GM23338 (cell line): Measurements from ENCODE around the gene NUP98. TPM values are rescaled to one million over a fixed set of nuclear protein-coding genes. Genes with fewer than 3 reads are reported as not detected.
"Not testable (repeated sequence)": the region's sequence is repeated elsewhere in the genome, so short reads cannot be mapped to it uniquely, and the experiment has no call there.

Experiments used
- ATAC-seq: fragments of 200-7000 bp; cut with Tn5 transposase; 3 replicates; pipeline ENCODE4 v1.9.1; 2020
- DNase-seq: peaks from one replicate; pipeline ENCODE4 v3.0.0-alpha.2; 2015; ENCODE audit warnings: low spot score
- H2AFZ ChIP-seq: fragments of 200-600 bp; sonication (generic); 2 replicates; pipeline ENCODE4 v1.8.0; 2016; ENCODE audit warnings: antibody characterized with exemption, mild to moderate bottlenecking, moderate library complexity
- H3F3A ChIP-seq: fragments of 200-600 bp; sonication (generic); replicated peaks from 2 replicates; pipeline ENCODE4 v1.8.0; 2017; ENCODE audit warnings: antibody characterized with exemption, mixed run types, low read depth
- H3K27ac ChIP-seq: fragments of 200-600 bp; sonication (generic); 2 replicates; pipeline ENCODE4 v1.6.1; 2016; ENCODE audit warnings: low read depth
- H3K27me3 ChIP-seq: fragments of 200-600 bp; sonication (generic); 2 replicates; pipeline ENCODE4 v1.8.0; 2016; ENCODE audit warnings: mild to moderate bottlenecking, mixed run types, moderate library complexity; ENCODE audit not compliant: insufficient read depth
- H3K36me3 ChIP-seq: fragments of 200-600 bp; sonication (generic); 2 replicates; pipeline ENCODE4 v1.8.0; 2016; ENCODE audit warnings: mild to moderate bottlenecking; ENCODE audit not compliant: insufficient read depth
- H3K4me1 ChIP-seq: fragments of 200-600 bp; sonication (generic); 2 replicates; pipeline ENCODE4 v1.8.0; 2016; ENCODE audit warnings: mild to moderate bottlenecking, moderate library complexity; ENCODE audit not compliant: insufficient read depth
- H3K4me2 ChIP-seq: fragments of 200-600 bp; sonication (generic); 2 replicates; pipeline ENCODE4 v1.7.1; 2017; ENCODE audit warnings: mixed run types
- H3K4me3 ChIP-seq: fragments of 200-600 bp; sonication (generic); 2 replicates; pipeline ENCODE4 v1.6.1; 2016; ENCODE audit warnings: mixed run types
- H3K79me2 ChIP-seq: fragments of 200-600 bp; sonication (generic); replicated peaks from 2 replicates; pipeline ENCODE4 v1.8.0; 2017; ENCODE audit warnings: mild to moderate bottlenecking; ENCODE audit not compliant: insufficient read depth
- H3K9me2 ChIP-seq: fragments of 200-600 bp; sonication (generic); 2 replicates; pipeline ENCODE4 v1.8.0; 2017; ENCODE audit not compliant: insufficient read depth
- H4K20me1 ChIP-seq: fragments of 200-600 bp; sonication (generic); replicated peaks from 2 replicates; pipeline ENCODE4 v1.8.0; 2017; ENCODE audit warnings: mild to moderate bottlenecking; ENCODE audit not compliant: insufficient read depth
- H3K27ac Mint-ChIP-seq: 2 replicates; pipeline ENCODE4 v1.8.0; 2020; ENCODE audit warnings: inconsistent platforms, mild to moderate bottlenecking, moderate library complexity, mixed read lengths
- H3K27me3 Mint-ChIP-seq: 3 replicates; pipeline ENCODE4 v1.8.0; 2022; ENCODE audit warnings: low read depth, mild to moderate bottlenecking, moderate library complexity, mixed read lengths, inconsistent platforms; ENCODE audit not compliant: insufficient read depth, poor library complexity
- H3K36me3 Mint-ChIP-seq: 3 replicates; pipeline ENCODE4 v1.8.0; 2021; ENCODE audit warnings: low read depth, mild to moderate bottlenecking, inconsistent platforms, moderate library complexity, mixed read lengths
- H3K4me1 Mint-ChIP-seq: 3 replicates; pipeline ENCODE4 v1.8.0; 2020; ENCODE audit warnings: mild to moderate bottlenecking, inconsistent platforms, mixed read lengths
- H3K4me3 Mint-ChIP-seq: 3 replicates; pipeline ENCODE4 v1.8.0; 2021; ENCODE audit warnings: moderate library complexity, mild to moderate bottlenecking, inconsistent platforms, mixed read lengths
- H3K9me3 Mint-ChIP-seq: 3 replicates; pipeline ENCODE4 v1.8.0; 2020; ENCODE audit warnings: moderate library complexity, mild to moderate bottlenecking, inconsistent platforms, mixed read lengths
- CREB1 ChIP-seq: fragments of 250-450 bp; sonication (Bioruptor Pico); IDR thresholded peaks from 2 replicates; pipeline ENCODE4 v1.5.0; 2020; ENCODE audit warnings: low read depth, mild to moderate bottlenecking, moderate library complexity
- CTCF ChIP-seq, 2 experiments: fragments of 200-600 bp in 1 of 2; sonication (generic) in 1 of 2; conservative IDR thresholded peaks; 2 replicates each; pipeline versions ENCODE4 v1.5.1 to v1.6.1; 2016 to 2017; ENCODE audit warnings: antibody characterized with exemption in 2 of 2, low read depth in 2 of 2, mild to moderate bottlenecking in 2 of 2, moderate library complexity in 1 of 2
- JUNB ChIP-seq: IDR thresholded peaks from one replicate; pipeline ENCODE4 v1.6.1; 2016; ENCODE audit warnings: antibody characterized with exemption; ENCODE audit not compliant: unreplicated experiment
- NANOG ChIP-seq: IDR thresholded peaks from 2 replicates; pipeline ENCODE4 v1.6.1; 2016; ENCODE audit warnings: antibody characterized with exemption, borderline replicate concordance
- POLR2AphosphoS5 ChIP-seq: IDR thresholded peaks from 2 replicates; pipeline ENCODE4 v1.6.1; 2016; ENCODE audit warnings: antibody characterized with exemption, low read depth
- REST ChIP-seq: IDR thresholded peaks from one replicate; pipeline ENCODE4 v1.6.1; 2018; ENCODE audit warnings: antibody characterized with exemption; ENCODE audit not compliant: unreplicated experiment
- ZNF114 ChIP-seq: fragments of 250-450 bp; sonication (Bioruptor Pico); IDR thresholded peaks from 2 replicates; pipeline ENCODE4 v1.5.0; 2020; ENCODE audit warnings: mild to moderate bottlenecking, moderate library complexity
- ZNF331 ChIP-seq: fragments of 250-450 bp; sonication (Bioruptor Pico); IDR thresholded peaks from 2 replicates; pipeline ENCODE4 v1.5.0; 2020; ENCODE audit warnings: low read depth, mild to moderate bottlenecking, moderate library complexity
- ZNF462 ChIP-seq: fragments of 250-450 bp; sonication (Bioruptor Pico); IDR thresholded peaks from 2 replicates; pipeline ENCODE4 v1.5.0; 2020; ENCODE audit warnings: mild to moderate bottlenecking, moderate library complexity
- polyA plus RNA-seq: library from polyadenylated mRNA; unstranded; fragments of >200 nt; fragmentation: Nextera tagmentation; extraction: Ambion mirVana; gene quantifications from 2 replicates; pipeline ENCODE4 v1.2.1, GENCODE V29; 2016
- total RNA-seq: library from RNA; depleted of rRNA; stranded (reverse); fragments of >200 nt; shearing (Covaris generic); gene quantifications from 2 replicates; pipeline ENCODE4 v1.2.3, GENCODE V29; 2014

The NUP98 gene
- total and polyA plus RNA-seq, 2 experiments from 2014 or later, result 23.9 to 174 TPM

GRCh38 chr11:3655547-3655946 is 141.8 kb downstream of the NUP98 start:
- peaks cover 10% of the 10 kb centered on the region; the same call in 2 of the 3 replicates for H3K9me3 Mint-ChIP-seq
- TF ChIP-seq CTCF (conservative IDR thresholded peaks at IDR 0.05; ENCODE audit: low read depth in 2 of 2), result no peak
- no peak for TF ChIP-seq CREB1 (CRISPR knock-in tag)
- no peak for TF ChIP-seq ZNF331
- TF ChIP-seq ZNF462 (CRISPR knock-in tag), result no peak
- TF ChIP-seq ZNF114 (CRISPR knock-in tag), result no peak
- TF ChIP-seq NANOG, result no peak
- TF ChIP-seq REST, result no peak
- no peak for TF ChIP-seq JUNB
- no peak for TF ChIP-seq POLR2AphosphoS5
- ATAC-seq, result peak; percentile 40; the same call in 2 of the 3 replicates
- no peaks in the 10 kb centered on the region for H3F3A ChIP-seq
- H3K27me3 ChIP-seq, result no peaks in the 10 kb centered on the region
- no peak overlapping the region for H3K4me3 Mint-ChIP-seq
- H3K4me1 Mint-ChIP-seq, result no peaks in the 10 kb centered on the region
- no peaks in the 10 kb centered on the region; the same call in 1 of the 2 replicates for H3K9me2 ChIP-seq
- peaks cover 8% of the 10 kb centered on the region for H3K27me3 Mint-ChIP-seq
- H3K4me1 ChIP-seq, result no peaks in the 10 kb centered on the region
- no peak overlapping the region for H3K4me2 ChIP-seq
- H3K4me3 ChIP-seq, result no peak overlapping the region
- H3K79me2 ChIP-seq, result no peaks in the 10 kb centered on the region
- peak overlapping the region; percentile 38; the same call in 1 of the 2 replicates for H2AFZ ChIP-seq
- no peak overlapping the region for H3K27ac Mint-ChIP-seq
- H3K36me3 Mint-ChIP-seq, result no peaks in the 10 kb centered on the region; the same call in 2 of the 3 replicates
- no peaks in the 10 kb centered on the region for H3K36me3 ChIP-seq
- no peak overlapping the region for H3K27ac ChIP-seq
- no peaks in the 10 kb centered on the region for H4K20me1 ChIP-seq
- no peak for DNase-seq

- H2AFZ ChIP-seq, H3K4me3 Mint-ChIP-seq, H3K27me3 Mint-ChIP-seq, H3K9me2 ChIP-seq, H3K4me3 ChIP-seq, H3K79me2 ChIP-seq, DNase-seq, H3K27ac ChIP-seq, H3K36me3 ChIP-seq, H3K4me1 ChIP-seq, ATAC-seq, H3K27ac Mint-ChIP-seq, H3F3A ChIP-seq, H4K20me1 ChIP-seq, H3K4me2 ChIP-seq, H3K4me1 Mint-ChIP-seq, H3K27me3 ChIP-seq: not testable (repeated sequence)
- H3K9me3 Mint-ChIP-seq, result peaks cover 27% of the 10 kb centered on the region
- peaks cover 17% of the 10 kb centered on the region for H3K36me3 Mint-ChIP-seq
Observed at GRCh38 chr11:3652514-3652913, 144.8 kb downstream of the NUP98 start.
